Right lobe of liver (tissue), 6 donors: ENCODE results near the gene CDCP2. TPM values are rescaled to one million over a fixed set of nuclear protein-coding genes. Genes with fewer than 3 reads are reported as not detected.

Experiments
- ATAC-seq, 4 donors: fragments of 200-7000 bp; cut with Tn5 transposase; one replicate each; pipeline ENCODE4 v1.9.1; 2020; ENCODE audit warnings: mild to moderate bottlenecking in 4 of 4, moderate library complexity in 4 of 4
- DNase-seq, 3 donors: peaks; one replicate each; pipeline ENCODE4 v3.0.0-alpha.2; 2020
- H3K27ac ChIP-seq, 3 donors: fragments of 200-600 bp; one replicate each; pipeline ENCODE4 v1.8.0; 2022
- H3K27me3 ChIP-seq, 2 donors: fragments of 200-600 bp; one replicate each; pipeline ENCODE4 v1.8.0; 2022
- H3K36me3 ChIP-seq, 4 donors: fragments of 200-600 bp; sonication (generic) in 1 of 4; one replicate each; pipeline versions ENCODE4 v1.5.1 to v1.8.0; 2017 to 2022; ENCODE audit warnings: control low read depth in 1 of 4
- H3K4me1 ChIP-seq, 4 donors: fragments of 200-600 bp; sonication (generic) in 1 of 4; one replicate each; pipeline versions ENCODE4 v1.5.1 to v1.8.0; 2017 to 2022; ENCODE audit warnings: control low read depth in 1 of 4
- H3K4me3 ChIP-seq, 3 donors: fragments of 200-600 bp; one replicate each; pipeline ENCODE4 v1.8.0; 2022
- H3K9me3 ChIP-seq, 4 donors: fragments of 200-600 bp; sonication (generic) in 1 of 4; one replicate each; pipeline versions ENCODE4 v1.5.1 to v1.8.0; 2017 to 2022; ENCODE audit warnings: control low read depth in 1 of 4
- POLR2A ChIP-seq: fragments of 450-650 bp; IDR thresholded peaks from one replicate; pipeline ENCODE4 v1.6.1; 2017; ENCODE audit warnings: antibody characterized with exemption, mild to moderate bottlenecking
- WGBS: methylation state at CpG from one replicate; pipeline ENCODE4 v1.1.6; 2018; ENCODE audit warnings: low coverage, low lambda C conversion rate; ENCODE audit not compliant: insufficient coverage; ENCODE audit errors: missing lambda C conversion rate; 5-methylcytosine and 5-hydroxymethylcytosine counted together
- intact Hi-C, 2 donors: fragments of 100-400 bp; cut with DNase I; formaldehyde crosslinking; loops; one replicate each; pipeline versions ENCODE4 v1.11.2 to v1.14.1; 2022
- total RNA-seq, 6 experiments: library from RNA; depleted of rRNA in 2 of 6; stranded (reverse); fragments of >200 nt in 2 of 6; fragmentation: NEBNext Ultra II Directional in 3 of 6; extraction: Animal tissue kit (Norgen Biotek cat#: 25700) in 3 of 6; gene quantifications; one replicate each; pipeline versions ENCODE4 v1.1.0 to v1.2.4, GENCODE V29; 2016 to 2023
- TF ChIP-seq, protein P1 (sequence below), 4 donors: fragments of 200-600 bp in 3 of 4; fragments of 450-650 bp in 1 of 4; IDR thresholded peaks; one replicate each; pipeline versions ENCODE4 v1.5.1 to v1.8.0; 2016 to 2022; ENCODE audit warnings: antibody characterized with exemption in 4 of 4, mild to moderate bottlenecking in 2 of 4
- donor health status: DM: no; HTN: yes; CAD: no.
- donor health status: DM: no; HTN: no; CAD: no.
- donor health status: DM: no; HTN: no; CAD: no.
- donor health status: DM: no; HTN: yes; CAD: no.
- donor health status: DM: no; HTN: yes; CAD: no.

CDCP2 gene
- total RNA-seq, 6 experiments from 2014 or later: not detected

DNA sequence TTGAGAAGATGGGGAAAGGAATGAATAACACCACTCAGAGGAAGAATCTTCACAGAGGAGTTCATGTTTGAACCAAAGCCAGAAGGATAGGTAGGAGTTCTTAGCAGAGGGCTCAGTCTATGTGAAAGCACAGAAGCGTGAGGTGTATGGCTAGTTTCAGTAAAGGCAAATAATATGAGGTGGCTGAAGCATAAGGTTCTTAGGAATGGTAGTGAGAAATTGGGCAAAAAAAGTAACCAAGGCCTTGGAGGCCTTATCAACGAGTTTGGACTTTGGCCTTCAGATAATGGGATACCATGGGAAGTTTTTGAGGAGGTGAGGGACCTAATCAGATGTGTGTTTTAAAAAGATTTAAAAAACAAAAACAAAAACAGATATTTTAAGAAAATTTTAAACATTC, 52.3 kb downstream of the CDCP2 start:
- no peaks in the 10 kb centered on the region for H3K9me3 ChIP-seq
- H3K27me3 ChIP-seq: no peaks in the 10 kb centered on the region
- 54% methylated on average over 2 of the region's 2 CpGs for WGBS
- H3K4me3 ChIP-seq: no peak overlapping the region
- DNase-seq (no peak), ATAC-seq (no peak)
- intact Hi-C loops: no loop called here
- no peak overlapping the region for H3K27ac ChIP-seq
- H3K4me1 ChIP-seq: peaks cover 0 to 6% (median 0%) of the 10 kb centered on the region in 4 donors
- H3K36me3 ChIP-seq: no peaks in the 10 kb centered on the region
- no peak for TF ChIP-seq POLR2A
- TF ChIP-seq, protein P1, sequence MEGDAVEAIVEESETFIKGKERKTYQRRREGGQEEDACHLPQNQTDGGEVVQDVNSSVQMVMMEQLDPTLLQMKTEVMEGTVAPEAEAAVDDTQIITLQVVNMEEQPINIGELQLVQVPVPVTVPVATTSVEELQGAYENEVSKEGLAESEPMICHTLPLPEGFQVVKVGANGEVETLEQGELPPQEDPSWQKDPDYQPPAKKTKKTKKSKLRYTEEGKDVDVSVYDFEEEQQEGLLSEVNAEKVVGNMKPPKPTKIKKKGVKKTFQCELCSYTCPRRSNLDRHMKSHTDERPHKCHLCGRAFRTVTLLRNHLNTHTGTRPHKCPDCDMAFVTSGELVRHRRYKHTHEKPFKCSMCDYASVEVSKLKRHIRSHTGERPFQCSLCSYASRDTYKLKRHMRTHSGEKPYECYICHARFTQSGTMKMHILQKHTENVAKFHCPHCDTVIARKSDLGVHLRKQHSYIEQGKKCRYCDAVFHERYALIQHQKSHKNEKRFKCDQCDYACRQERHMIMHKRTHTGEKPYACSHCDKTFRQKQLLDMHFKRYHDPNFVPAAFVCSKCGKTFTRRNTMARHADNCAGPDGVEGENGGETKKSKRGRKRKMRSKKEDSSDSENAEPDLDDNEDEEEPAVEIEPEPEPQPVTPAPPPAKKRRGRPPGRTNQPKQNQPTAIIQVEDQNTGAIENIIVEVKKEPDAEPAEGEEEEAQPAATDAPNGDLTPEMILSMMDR (IDR thresholded peaks at IDR 0.05): no peak

GRCh38 chr1:54099061-54099610, 53.7 kb downstream of the CDCP2 start:
- TF ChIP-seq, protein P1 (IDR thresholded peaks at IDR 0.05): no peak
- no peak for TF ChIP-seq POLR2A
- Histone ChIP-seq H3K4me3 (no peak overlapping the region), H3K36me3 (no peaks in the 10 kb centered on the region), H3K9me3 (no peaks in the 10 kb centered on the region), H3K4me1 (peaks cover 0 to 20% (median 3%) of the 10 kb centered on the region in 4 donors), H3K27ac (no peak overlapping the region), H3K27me3 (no peaks in the 10 kb centered on the region)
- ATAC-seq (no peak), DNase-seq (no peak)
- intact Hi-C loops: no loop called here
- 73% methylated on average over 6 of the region's 6 CpGs for WGBS

DNA sequence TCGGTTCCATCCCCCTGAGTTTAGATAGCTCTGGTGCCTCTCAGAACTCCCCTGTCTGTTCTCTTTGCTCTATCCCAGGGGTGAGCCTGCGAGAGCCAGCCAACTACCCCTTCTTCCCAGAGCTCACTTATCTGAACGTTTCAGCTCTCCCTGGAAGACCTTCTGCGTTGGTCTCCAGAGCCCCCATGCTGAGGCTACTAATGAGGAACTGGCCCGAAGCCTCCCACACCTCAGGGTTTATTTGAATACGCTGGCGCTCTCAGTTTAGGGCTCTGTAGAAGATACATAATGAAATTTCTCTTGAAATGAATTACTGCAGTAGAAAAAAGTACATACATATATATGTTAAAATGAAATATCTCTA, 55.9 kb downstream of the CDCP2 start:
- 75% methylated on average over 7 of the region's 7 CpGs for WGBS
- ATAC-seq: no peak
- intact Hi-C loops: no loop called here

GRCh38 chr1:54096227-54096876, 56.4 kb downstream of the CDCP2 start:
- ATAC-seq (no peak), DNase-seq (no peak)
- Histone ChIP-seq H3K27ac (no peak overlapping the region), H3K4me1 (peaks cover 0 to 24% (median 3%) of the 10 kb centered on the region in 4 donors), H3K36me3 (no peaks in the 10 kb centered on the region), H3K27me3 (no peaks in the 10 kb centered on the region), H3K9me3 (no peaks in the 10 kb centered on the region), H3K4me3 (no peak overlapping the region)
- WGBS: 68% methylated on average over 20 of the region's 25 CpGs
- intact Hi-C loops: no loop called here
- TF ChIP-seq, protein P1 (IDR thresholded peaks at IDR 0.05): no peak
- TF ChIP-seq POLR2A: no peak

More for the DNA sequence above, 55.9 kb downstream of the CDCP2 start:
- no peaks in the 10 kb centered on the region for H3K27me3 ChIP-seq
- H3K27ac ChIP-seq: no peak overlapping the region
- H3K4me1 ChIP-seq: peaks cover 0 to 24% (median 3%) of the 10 kb centered on the region in 4 donors
- no peak for DNase-seq
- H3K36me3 ChIP-seq: no peaks in the 10 kb centered on the region
- TF ChIP-seq, protein P1 (IDR thresholded peaks at IDR 0.05): no peak
- TF ChIP-seq POLR2A: no peak
- no peak overlapping the region for H3K4me3 ChIP-seq
- no peaks in the 10 kb centered on the region for H3K9me3 ChIP-seq
